ENCODE data around the gene SMTNL1.

SMTNL1 gene

DNA sequence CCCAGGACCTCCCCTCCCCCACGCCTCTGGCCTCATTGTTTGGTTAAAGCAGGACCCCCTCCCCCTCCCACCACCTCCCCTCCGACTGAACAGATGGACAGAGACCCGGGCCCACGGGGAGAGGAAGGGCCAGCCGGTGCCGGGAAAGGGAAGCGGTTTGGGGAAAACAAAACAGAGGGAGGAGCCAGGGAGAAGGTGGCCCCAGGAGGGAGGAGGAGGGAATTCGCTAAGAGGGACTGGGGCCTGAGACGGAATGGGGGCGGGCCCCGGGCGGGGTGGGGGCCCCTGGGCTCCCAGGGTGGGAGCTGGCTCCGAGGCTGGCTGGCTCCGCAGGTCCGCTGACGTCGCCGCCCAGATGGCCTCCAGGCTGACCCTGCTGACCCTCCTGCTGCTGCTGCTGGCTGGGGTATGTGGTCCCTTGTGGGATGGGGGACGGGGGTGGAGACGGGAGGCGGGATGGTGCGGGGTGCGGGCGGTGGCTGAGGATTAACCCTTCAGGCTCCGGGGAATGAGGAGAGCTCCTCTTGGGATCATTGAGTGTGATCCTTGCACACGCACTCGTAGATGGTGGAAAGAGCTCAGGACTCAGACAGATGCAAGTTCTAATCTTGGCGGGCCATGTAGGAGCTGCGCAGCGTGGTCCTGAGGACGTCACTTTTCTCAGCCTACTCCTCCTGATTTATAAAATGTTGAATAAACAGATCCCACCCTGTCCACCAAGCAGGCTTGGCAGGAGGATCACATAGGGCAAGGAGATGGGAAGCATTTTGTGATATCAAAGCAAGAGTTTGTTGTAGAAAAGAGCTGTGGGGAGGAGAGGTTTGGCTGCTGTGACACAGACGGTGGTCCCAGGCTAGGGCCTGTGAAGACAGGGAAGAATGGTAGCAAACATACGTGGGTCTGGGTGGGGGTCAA is 60.8 kb downstream of the SMTNL1 start:
- no peak for DNase-seq

DNA sequence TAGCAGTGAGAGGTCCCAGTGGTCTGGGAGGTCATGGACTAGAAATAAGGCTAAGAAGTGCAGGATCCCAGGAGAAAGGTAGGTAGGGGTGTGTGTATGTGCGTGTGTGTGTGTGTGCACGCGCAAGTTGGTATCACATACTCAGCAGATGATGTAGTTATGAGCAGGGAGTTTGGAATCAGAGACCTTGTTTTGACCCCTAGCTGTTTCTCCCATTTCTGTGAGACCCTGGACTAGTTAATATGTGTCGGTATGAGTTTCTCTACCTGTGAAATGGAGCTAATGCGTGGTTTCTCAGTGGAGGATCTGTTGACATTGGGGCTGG is 61.4 kb downstream of the SMTNL1 start:
- no peak for DNase-seq

DNA sequence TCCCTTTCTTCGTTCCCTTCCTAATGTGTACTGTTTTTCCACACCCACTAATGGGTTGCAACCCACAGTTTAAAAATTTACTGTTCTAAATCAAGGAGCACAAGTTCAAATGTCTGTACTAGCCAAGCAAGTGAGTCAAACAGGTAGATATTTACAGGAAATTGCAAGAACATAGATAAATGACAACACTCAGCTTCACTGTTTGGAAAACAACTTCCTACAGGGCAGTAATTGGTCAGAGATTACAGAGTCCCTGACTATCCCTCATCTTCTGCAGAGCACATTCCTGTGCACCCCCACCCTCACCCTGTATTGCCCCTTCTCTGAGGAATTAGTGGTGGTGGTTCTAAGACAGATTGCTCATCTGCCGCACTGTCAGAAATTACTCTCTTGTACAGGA is 62.0 kb downstream of the SMTNL1 start:
- DNase-seq = no peak
